OCI-M2 (cell line): Measurements from ENCODE around the gene HDC.

Experiments used
- DNase-seq: peaks from one replicate; lab custom pipeline; 2025; ENCODE audit not compliant: unreplicated experiment; lab: John Stamatoyannopoulos, UW

Gene HDC

GRCh38 chr15:50228866-50229265 lies 36.7 kb downstream of the HDC start:
- no peak for DNase-seq

- DNase-seq: no peak
Observed at GRCh38 chr15:50227076-50227475, 38.5 kb downstream of the HDC start.

- no peak for DNase-seq
Observed at GRCh38 chr15:50225938-50226337, 39.6 kb downstream of the HDC start.

- no peak for DNase-seq
Observed at GRCh38 chr15:50225057-50225456, 40.5 kb downstream of the HDC start.

GRCh38 chr15:50224606-50225005 lies 40.9 kb downstream of the HDC start:
- DNase-seq: no peak

GRCh38 chr15:50222181-50222580 lies 43.3 kb downstream of the HDC start:
- no peak for DNase-seq

GRCh38 chr15:50219820-50220219 lies 45.7 kb downstream of the HDC start:
- DNase-seq: no peak

GRCh38 chr15:50218691-50219090 lies 46.8 kb downstream of the HDC start:
- no peak for DNase-seq

GRCh38 chr15:50218291-50218690 lies 47.2 kb downstream of the HDC start:
- DNase-seq: no peak

GRCh38 chr15:50210462-50211157 lies 54.9 kb downstream of the HDC start:
- DNase-seq: no peak

GRCh38 chr15:50209809-50210208 lies 55.7 kb downstream of the HDC start:
- DNase-seq: no peak

GRCh38 chr15:50206020-50206419 lies 59.5 kb downstream of the HDC start:
- DNase-seq: no peak

- DNase-seq: no peak
Observed at GRCh38 chr15:50202003-50202402, 63.5 kb downstream of the HDC start.

GRCh38 chr15:50192926-50193620 lies 72.5 kb downstream of the HDC start:
- DNase-seq: no peak

GRCh38 chr15:50192164-50192563 lies 73.4 kb downstream of the HDC start:
- no peak for DNase-seq
